K562 (cell line): ENCODE data around the gene CFAP141. TPM values are rescaled to one million over a fixed set of nuclear protein-coding genes. Genes with fewer than 3 reads are reported as not detected.

Experiments used
- ATF7 ChIP-seq: fragments of 450-650 bp; IDR thresholded peaks from 2 replicates; pipeline ENCODE4 v1.7.1; 2014; ENCODE audit warnings: mild to moderate bottlenecking, moderate library complexity
- CREM ChIP-seq: IDR thresholded peaks from 2 replicates; pipeline ENCODE4 v1.6.1; 2014; ENCODE audit warnings: antibody characterized with exemption, low read depth
- ELF2 ChIP-seq: fragments of 250-450 bp; sonication (Bioruptor Pico); IDR thresholded peaks from 2 replicates; pipeline ENCODE4 v1.5.0; 2021; ENCODE audit warnings: mild to moderate bottlenecking
- HDAC1 ChIP-seq, 2 experiments: fragments of 450-650 bp; IDR thresholded peaks; 2 replicates each; pipeline ENCODE4 v1.6.1; 2016 to 2017; ENCODE audit warnings: inconsistent platforms in 1 of 2, mild to moderate bottlenecking in 1 of 2, moderate library complexity in 1 of 2
- HNRNPLL ChIP-seq: fragments of 200-400 bp; formaldehyde crosslinking; IDR thresholded peaks from 2 replicates; pipeline ENCODE4 v1.6.1; 2017; ENCODE audit warnings: low read length, low read depth, mild to moderate bottlenecking; ENCODE audit not compliant: poor library complexity, severe bottlenecking
- KAT7 ChIP-seq: sonication (generic); formaldehyde crosslinking; IDR thresholded peaks from 2 replicates; pipeline ENCODE4 v1.8.0; 2022; ENCODE audit warnings: missing genetic modification reagents, mild to moderate bottlenecking, borderline replicate concordance
- KDM1A ChIP-seq, 2 experiments: fragments of 450-650 bp; IDR thresholded peaks; 2 replicates each; pipeline ENCODE4 v1.6.1; 2016; ENCODE audit warnings: mild to moderate bottlenecking in 2 of 2
- MYBL2 ChIP-seq, 2 experiments: fragments of 450-650 bp in 1 of 2; sonication (generic) in 1 of 2; formaldehyde crosslinking in 1 of 2; IDR thresholded peaks; 2 replicates each; pipeline versions ENCODE4 v1.6.1 to v1.8.1; 2017 to 2022; ENCODE audit warnings: borderline replicate concordance in 1 of 2, inconsistent platforms in 1 of 2, low read depth in 1 of 2, mild to moderate bottlenecking in 1 of 2, missing genetic modification reagents in 1 of 2, moderate library complexity in 1 of 2
- NCOA1 ChIP-seq: fragments of 450-650 bp; IDR thresholded peaks from 2 replicates; pipeline ENCODE4 v1.6.1; 2016; ENCODE audit warnings: low read depth
- SIN3A ChIP-seq, 2 experiments: fragments of 150-350 bp in 1 of 2; IDR thresholded peaks; 2 replicates each; pipeline ENCODE4 v1.6.1; 2011 to 2016; ENCODE audit warnings: borderline replicate concordance in 2 of 2, low read depth in 2 of 2, low read length in 2 of 2, mild to moderate bottlenecking in 2 of 2, moderate library complexity in 2 of 2; ENCODE audit not compliant: control insufficient read depth in 1 of 2
- SP1 ChIP-seq: sonication (generic); formaldehyde crosslinking; IDR thresholded peaks from 2 replicates; pipeline ENCODE4 v1.8.1; 2022; ENCODE audit warnings: mild to moderate bottlenecking, missing genetic modification reagents
- SUPT5H ChIP-seq: fragments of 450-650 bp; IDR thresholded peaks from 2 replicates; pipeline ENCODE4 v1.6.1; 2016
- TEAD1 ChIP-seq, 2 experiments: fragments of 450-650 bp in 1 of 2; sonication (generic) in 1 of 2; formaldehyde crosslinking; IDR thresholded peaks; 2 replicates each; pipeline versions ENCODE4 v1.4.0 to v1.8.0; 2020 to 2022; ENCODE audit warnings: mild to moderate bottlenecking in 2 of 2, missing genetic modification reagents in 1 of 2
- ZNF175 ChIP-seq: fragments of 200-800 bp; sonication (Bioruptor generic); IDR thresholded peaks from 2 replicates; pipeline ENCODE4 v1.6.1; 2016; ENCODE audit warnings: low read depth, mild to moderate bottlenecking, missing genetic modification characterization, missing compliant biosample characterization
- ZNF24 ChIP-seq: fragments of 450-650 bp; IDR thresholded peaks from 2 replicates; pipeline ENCODE4 v1.6.1; 2016
- ZNF324 ChIP-seq: fragments of 250-450 bp; sonication (Bioruptor Pico); IDR thresholded peaks from 2 replicates; pipeline ENCODE4 v1.4.0; 2020; ENCODE audit warnings: mild to moderate bottlenecking
- ZSCAN32 ChIP-seq: fragments of 450-650 bp; formaldehyde crosslinking; IDR thresholded peaks from 2 replicates; pipeline ENCODE4 v1.4.0; 2020; ENCODE audit warnings: mild to moderate bottlenecking, moderate library complexity
- polyA plus RNA-seq, 8 experiments: library from polyadenylated mRNA; depleted of rRNA in 4 of 8; stranded (reverse) in 5 of 8; unstranded in 3 of 8; fragments of >200 nt; fragmentation: Nextera tagmentation in 2 of 8; fragmentation: Illumina TruSeq in 1 of 8; extraction: Ambion mirVana in 2 of 8; extraction: Trizol in 1 of 8; gene quantifications; 2 replicates each; pipeline versions ENCODE4 v1.2.1 to v1.2.3, GENCODE V29; 2011 to 2014; ENCODE audit warnings: inconsistent platforms in 1 of 8, missing spikeins in 1 of 8
- total RNA-seq, 7 experiments: library from RNA; depleted of rRNA in 6 of 7; stranded (reverse); fragments of >200 nt in 6 of 7; fragmentation: Illumina TruSeq in 2 of 7; extraction: Trizol in 2 of 7; gene quantifications; 2 replicates each; pipeline versions ENCODE4 v1.2.1 to v1.2.3, GENCODE V29; 2011 to 2021; ENCODE audit warnings: low replicate concordance in 1 of 7
- TF ChIP-seq, protein P1 (sequence below): sonication (generic); formaldehyde crosslinking; IDR thresholded peaks from 2 replicates; pipeline ENCODE4 v1.8.1; 2023; ENCODE audit warnings: mild to moderate bottlenecking, missing genetic modification reagents
- TF ChIP-seq, protein P2 (sequence below): fragments of 250-450 bp; sonication (Bioruptor Pico); IDR thresholded peaks from 2 replicates; pipeline ENCODE4 v1.5.0; 2021; ENCODE audit warnings: mild to moderate bottlenecking, borderline replicate concordance
- TF ChIP-seq, protein P3 (sequence below): fragments of 250-450 bp; sonication (Bioruptor Pico); IDR thresholded peaks from 2 replicates; pipeline ENCODE4 v1.5.0; 2021; ENCODE audit warnings: mild to moderate bottlenecking, moderate library complexity

The CFAP141 gene
- total and polyA plus RNA-seq, 9 of the 15 experiments (the other 6 are each of a cell fraction or from before 2014, with no cell fraction given) = not detected

DNA sequence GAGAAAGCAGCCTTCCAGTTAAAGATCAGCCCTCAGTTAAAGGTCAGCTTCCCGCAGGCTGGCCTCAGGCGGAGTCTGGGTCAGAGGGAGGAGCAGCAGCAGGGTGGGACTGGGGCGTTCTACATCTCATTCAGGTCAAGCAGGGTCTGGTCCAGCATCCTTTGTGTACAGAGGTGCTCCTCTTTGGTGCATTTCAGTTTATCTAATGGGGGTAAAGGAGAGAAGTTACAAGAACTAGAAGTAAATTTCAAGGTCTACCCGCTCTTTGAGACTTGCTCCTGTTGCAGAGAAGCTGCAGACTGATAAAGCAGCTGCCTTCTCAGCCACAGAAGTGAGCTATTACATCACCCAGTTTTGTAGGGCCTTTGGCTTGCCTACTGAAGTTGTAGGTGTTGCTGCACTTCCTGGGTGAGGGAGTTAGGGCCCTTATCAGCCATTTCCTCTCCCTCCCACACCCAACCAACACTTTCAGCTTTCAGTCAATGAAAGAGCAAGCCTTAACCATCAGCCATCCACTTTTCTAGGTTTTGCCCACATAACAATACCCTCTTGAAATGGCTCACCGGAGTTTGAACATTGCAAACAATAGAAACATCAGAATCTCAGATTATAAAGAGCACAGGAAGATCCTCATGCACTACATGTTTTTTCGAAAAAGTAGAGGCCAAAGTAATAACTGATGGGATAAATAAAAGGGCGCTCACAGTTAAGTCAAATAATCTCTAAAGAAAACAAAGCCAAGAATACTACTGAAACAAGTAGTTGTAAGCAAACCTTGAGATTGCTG is 48.4 kb downstream of the CFAP141 start (continued):
- TF ChIP-seq, protein P1, sequence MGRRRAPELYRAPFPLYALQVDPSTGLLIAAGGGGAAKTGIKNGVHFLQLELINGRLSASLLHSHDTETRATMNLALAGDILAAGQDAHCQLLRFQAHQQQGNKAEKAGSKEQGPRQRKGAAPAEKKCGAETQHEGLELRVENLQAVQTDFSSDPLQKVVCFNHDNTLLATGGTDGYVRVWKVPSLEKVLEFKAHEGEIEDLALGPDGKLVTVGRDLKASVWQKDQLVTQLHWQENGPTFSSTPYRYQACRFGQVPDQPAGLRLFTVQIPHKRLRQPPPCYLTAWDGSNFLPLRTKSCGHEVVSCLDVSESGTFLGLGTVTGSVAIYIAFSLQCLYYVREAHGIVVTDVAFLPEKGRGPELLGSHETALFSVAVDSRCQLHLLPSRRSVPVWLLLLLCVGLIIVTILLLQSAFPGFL = no peak
- TF ChIP-seq KDM1A (IDR thresholded peaks at IDR 0.05) = peak in 1 of 2 experiments; percentile 71; a peak in 2 of 4 replicates
- TF ChIP-seq ZNF24 = 0 out of 2 replicates have a peak, but pooled peaks have one; percentile 9
- peak; percentile 83; the same call in 1 of the 2 replicates for TF ChIP-seq ELF2 (CRISPR knock-in tag)
- TF ChIP-seq TEAD1 (CRISPR knock-in tag; IDR thresholded peaks at IDR 0.05) = peak; percentile 33 to 49; a peak in 1 of 4 replicates
- TF ChIP-seq, protein P2, sequence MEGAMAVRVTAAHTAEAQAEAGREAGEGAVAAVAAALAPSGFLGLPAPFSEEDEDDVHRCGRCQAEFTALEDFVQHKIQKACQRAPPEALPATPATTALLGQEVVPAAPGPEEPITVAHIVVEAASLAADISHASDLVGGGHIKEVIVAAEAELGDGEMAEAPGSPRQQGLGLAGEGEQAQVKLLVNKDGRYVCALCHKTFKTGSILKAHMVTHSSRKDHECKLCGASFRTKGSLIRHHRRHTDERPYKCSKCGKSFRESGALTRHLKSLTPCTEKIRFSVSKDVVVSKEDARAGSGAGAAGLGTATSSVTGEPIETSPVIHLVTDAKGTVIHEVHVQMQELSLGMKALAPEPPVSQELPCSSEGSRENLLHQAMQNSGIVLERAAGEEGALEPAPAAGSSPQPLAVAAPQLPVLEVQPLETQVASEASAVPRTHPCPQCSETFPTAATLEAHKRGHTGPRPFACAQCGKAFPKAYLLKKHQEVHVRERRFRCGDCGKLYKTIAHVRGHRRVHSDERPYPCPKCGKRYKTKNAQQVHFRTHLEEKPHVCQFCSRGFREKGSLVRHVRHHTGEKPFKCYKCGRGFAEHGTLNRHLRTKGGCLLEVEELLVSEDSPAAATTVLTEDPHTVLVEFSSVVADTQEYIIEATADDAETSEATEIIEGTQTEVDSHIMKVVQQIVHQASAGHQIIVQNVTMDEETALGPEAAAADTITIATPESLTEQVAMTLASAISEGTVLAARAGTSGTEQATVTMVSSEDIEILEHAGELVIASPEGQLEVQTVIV = no peak
- TF ChIP-seq KAT7 (CRISPR knock-in tag) = no peak; the same call in 1 of the 2 replicates
- TF ChIP-seq HDAC1 (IDR thresholded peaks at IDR 0.05) = peak in 1 of 2 experiments; percentile 78; a peak in 3 of 4 replicates
- TF ChIP-seq ZNF175 (CRISPR knock-in tag) = peak; percentile 83
- no peak for TF ChIP-seq ZNF324
- peak; percentile 80 for TF ChIP-seq NCOA1
- TF ChIP-seq SUPT5H = peak; percentile 49
- TF ChIP-seq MYBL2 (IDR thresholded peaks at IDR 0.05; ENCODE audit: low read depth) = no peak; the same call in 1 of the 2 replicates
- no peak for TF ChIP-seq MYBL2 (CRISPR knock-in tag; IDR thresholded peaks at IDR 0.05; ENCODE audit: borderline replicate concordance)
- TF ChIP-seq, protein P3, sequence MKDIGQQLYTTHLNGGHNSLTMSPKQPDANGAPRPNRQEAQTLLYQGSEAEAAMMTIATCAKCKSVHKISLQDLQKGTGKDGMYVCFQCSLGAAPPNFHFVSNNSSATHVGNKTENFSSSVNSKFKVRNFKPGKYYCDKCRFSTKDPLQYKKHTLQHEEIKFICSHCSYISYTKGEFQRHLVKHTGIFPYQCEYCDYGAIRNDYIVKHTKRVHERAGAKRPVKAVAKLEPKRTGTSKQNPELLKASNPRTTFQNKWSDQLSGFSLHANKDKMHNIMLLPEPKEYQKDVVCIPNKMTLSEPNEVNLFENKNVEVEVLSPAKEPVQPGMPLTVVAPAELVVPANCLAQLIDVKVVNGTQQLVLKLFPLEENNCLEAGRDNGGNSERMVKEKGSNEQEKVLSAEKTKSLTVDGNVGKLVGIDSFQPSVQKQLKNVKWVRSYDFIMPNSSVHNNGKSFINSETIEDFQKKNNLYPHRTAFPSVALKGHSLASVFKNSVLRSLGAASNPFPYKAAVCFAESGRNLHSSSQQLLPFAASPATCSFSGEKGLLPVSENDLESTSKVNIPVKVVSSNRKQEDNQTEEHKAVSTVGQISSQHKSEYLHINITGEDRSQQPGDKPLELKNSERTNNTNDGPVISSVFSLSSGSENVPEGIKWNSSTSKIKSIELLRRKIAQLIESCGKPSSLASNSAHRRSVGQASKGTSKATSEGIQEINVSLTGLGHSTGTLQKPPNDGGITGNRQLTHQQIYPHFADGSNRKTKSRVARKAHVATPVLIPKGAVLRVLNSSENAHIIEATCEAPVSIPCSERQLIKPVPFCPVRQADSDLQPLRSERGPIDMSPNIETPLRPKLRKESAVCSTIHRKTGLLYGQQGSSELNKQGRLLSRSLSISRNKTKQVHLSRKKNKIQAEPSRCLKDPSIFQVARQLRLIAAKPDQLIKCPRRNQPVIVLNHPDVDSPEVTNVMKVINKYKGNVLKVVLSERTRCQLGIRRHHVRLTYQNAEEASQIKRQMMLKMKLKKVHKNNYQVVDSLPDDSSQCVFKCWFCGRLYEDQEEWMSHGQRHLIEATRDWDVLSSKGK (CRISPR knock-in tag) = no peak
- 0 out of 2 replicates have a peak, but pooled peaks have one; percentile 64 for TF ChIP-seq SP1 (CRISPR knock-in tag)
- TF ChIP-seq ATF7 = peak; percentile 97
- peak; percentile 78 for TF ChIP-seq CREM
- TF ChIP-seq ZSCAN32 (CRISPR knock-in tag) = peak; percentile 83
- peak in 1 of 2 experiments; percentile 74; a peak in 1 of 4 replicates for TF ChIP-seq SIN3A (IDR thresholded peaks at IDR 0.05; ENCODE audit: borderline replicate concordance in 2 of 2, control insufficient read depth in 1 of 2, low read depth in 2 of 2, low read length in 2 of 2)
- TF ChIP-seq HNRNPLL = no peak
